Colonic mucosa (tissue), 4 donors: Measurements from ENCODE around the gene CHDH. TPM values are rescaled to one million over a fixed set of nuclear protein-coding genes. Genes with fewer than 3 reads are reported as not detected.

ENCODE experiments used
- DNase-seq: peaks from one replicate; pipeline ENCODE4 v3.0.0-alpha.2; 2020
- H3K27ac ChIP-seq: fragments of 200-600 bp; one replicate; pipeline ENCODE4 v1.8.0; 2021
- H3K27me3 ChIP-seq: fragments of 200-600 bp; one replicate; pipeline ENCODE4 v1.8.0; 2021
- H3K36me3 ChIP-seq: fragments of 200-600 bp; one replicate; pipeline ENCODE4 v1.8.0; 2021
- H3K4me1 ChIP-seq: fragments of 200-600 bp; one replicate; pipeline ENCODE4 v1.8.0; 2021; ENCODE audit warnings: mild to moderate bottlenecking
- H3K4me3 ChIP-seq: fragments of 200-600 bp; one replicate; pipeline ENCODE4 v1.8.0; 2021
- H3K9ac ChIP-seq, 2 donors: one replicate each; pipeline ENCODE4 v1.7.0; 2013; ENCODE audit warnings: control low read depth in 2 of 2, low read depth in 2 of 2, low read length in 2 of 2
- H3K9me3 ChIP-seq: fragments of 200-600 bp; one replicate; pipeline ENCODE4 v1.8.0; 2021
- intact Hi-C: fragments of 100-400 bp; cut with DNase I; formaldehyde crosslinking; loops from one replicate; pipeline ENCODE4 v1.14.1; 2022
- total RNA-seq, 2 donors: library from RNA; stranded (reverse); fragmentation: NEBNext Ultra II Directional in 1 of 2; extraction: Animal tissue kit (Norgen Biotek cat#: 25700) in 1 of 2; gene quantifications; one replicate each; pipeline ENCODE4 v1.2.1, GENCODE V29; 2021
- TF ChIP-seq, protein P1 (sequence below): fragments of 200-600 bp; IDR thresholded peaks from one replicate; pipeline ENCODE4 v1.8.0; 2022; ENCODE audit warnings: antibody characterized with exemption, mild to moderate bottlenecking
- donor health status: healthy.
- donor health status: DM: no; HTN: no; CAD: no.
- donor health status: DM: no; HTN: no; CAD: no.

The CHDH gene
- total RNA-seq, 2 donors from 2014 or later = 41.5 to 48.6 TPM

GRCh38 chr3:53815651-53816050 lies 30.6 kb downstream of the CHDH start:
- intact Hi-C loops = no loop called here
- Histone ChIP-seq H3K36me3 (no peaks in the 10 kb centered on the region), H3K27ac (no peak overlapping the region), H3K9ac (no peak overlapping the region), H3K4me3 (no peak overlapping the region), H3K4me1 (no peaks in the 10 kb centered on the region), H3K9me3 (no peaks in the 10 kb centered on the region), H3K27me3 (no peaks in the 10 kb centered on the region)
- no peak for DNase-seq
- TF ChIP-seq, protein P1, sequence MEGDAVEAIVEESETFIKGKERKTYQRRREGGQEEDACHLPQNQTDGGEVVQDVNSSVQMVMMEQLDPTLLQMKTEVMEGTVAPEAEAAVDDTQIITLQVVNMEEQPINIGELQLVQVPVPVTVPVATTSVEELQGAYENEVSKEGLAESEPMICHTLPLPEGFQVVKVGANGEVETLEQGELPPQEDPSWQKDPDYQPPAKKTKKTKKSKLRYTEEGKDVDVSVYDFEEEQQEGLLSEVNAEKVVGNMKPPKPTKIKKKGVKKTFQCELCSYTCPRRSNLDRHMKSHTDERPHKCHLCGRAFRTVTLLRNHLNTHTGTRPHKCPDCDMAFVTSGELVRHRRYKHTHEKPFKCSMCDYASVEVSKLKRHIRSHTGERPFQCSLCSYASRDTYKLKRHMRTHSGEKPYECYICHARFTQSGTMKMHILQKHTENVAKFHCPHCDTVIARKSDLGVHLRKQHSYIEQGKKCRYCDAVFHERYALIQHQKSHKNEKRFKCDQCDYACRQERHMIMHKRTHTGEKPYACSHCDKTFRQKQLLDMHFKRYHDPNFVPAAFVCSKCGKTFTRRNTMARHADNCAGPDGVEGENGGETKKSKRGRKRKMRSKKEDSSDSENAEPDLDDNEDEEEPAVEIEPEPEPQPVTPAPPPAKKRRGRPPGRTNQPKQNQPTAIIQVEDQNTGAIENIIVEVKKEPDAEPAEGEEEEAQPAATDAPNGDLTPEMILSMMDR = no peak

DNA sequence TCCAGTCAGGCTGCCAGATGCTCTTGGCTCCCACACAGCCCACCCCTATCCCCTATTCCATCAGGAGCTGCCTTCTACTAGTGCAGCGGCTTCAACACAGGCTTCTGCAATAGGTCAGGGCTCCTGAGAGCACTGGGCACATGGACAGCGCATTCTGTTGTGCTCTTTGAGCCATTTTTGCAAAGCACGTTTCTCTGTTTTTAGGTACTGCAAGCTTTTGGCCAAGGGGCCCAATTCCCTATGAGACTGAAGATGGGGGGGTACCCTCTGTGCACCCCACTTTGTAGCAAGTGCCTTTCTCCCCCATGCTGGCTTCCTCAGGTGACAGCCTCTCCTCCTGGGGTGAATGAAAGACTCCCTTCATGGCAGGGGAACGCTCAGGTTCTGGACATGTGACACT lies 31.2 kb downstream of the CHDH start:
- no peak for DNase-seq
- TF ChIP-seq, protein P1 = no peak
- no peak overlapping the region for H3K9ac ChIP-seq
- intact Hi-C loops = no loop called here
- no peaks in the 10 kb centered on the region for H3K36me3 ChIP-seq
- no peaks in the 10 kb centered on the region for H3K9me3 ChIP-seq
- H3K27me3 ChIP-seq = no peaks in the 10 kb centered on the region
- no peak overlapping the region for H3K27ac ChIP-seq
- no peak overlapping the region for H3K4me3 ChIP-seq
- H3K4me1 ChIP-seq = no peaks in the 10 kb centered on the region

GRCh38 chr3:53813876-53814275 lies 32.3 kb downstream of the CHDH start:
- Histone ChIP-seq H3K4me3 (no peak overlapping the region), H3K9me3 (no peaks in the 10 kb centered on the region), H3K9ac (no peak overlapping the region), H3K36me3 (no peaks in the 10 kb centered on the region), H3K27me3 (no peaks in the 10 kb centered on the region), H3K4me1 (no peaks in the 10 kb centered on the region), H3K27ac (no peak overlapping the region)
- TF ChIP-seq, protein P1 = no peak
- no peak for DNase-seq
- intact Hi-C loops = no loop called here

GRCh38 chr3:53813229-53813628 lies 33.0 kb downstream of the CHDH start:
- Histone ChIP-seq H3K27ac (no peak overlapping the region), H3K36me3 (no peaks in the 10 kb centered on the region), H3K9me3 (no peaks in the 10 kb centered on the region), H3K4me1 (no peaks in the 10 kb centered on the region), H3K27me3 (no peaks in the 10 kb centered on the region), H3K9ac (no peak overlapping the region), H3K4me3 (no peak overlapping the region)
- TF ChIP-seq, protein P1 = no peak
- intact Hi-C loops = no loop called here
- no peak for DNase-seq

- Histone ChIP-seq H3K27me3 (no peaks in the 10 kb centered on the region), H3K4me1 (peaks cover under 1% of the 10 kb centered on the region), H3K9me3 (no peaks in the 10 kb centered on the region), H3K27ac (no peak overlapping the region), H3K4me3 (no peak overlapping the region), H3K9ac (no peak overlapping the region), H3K36me3 (no peaks in the 10 kb centered on the region)
- DNase-seq = no peak
- TF ChIP-seq, protein P1 = no peak
- intact Hi-C loops = no loop called here
Measured at GRCh38 chr3:53812434-53812833, 33.8 kb downstream of the CHDH start.
